Activated naive CD8-positive, alpha-beta T cell treated with anti-CD3 and anti-CD28 coated beads, Interleukin-2, amount 50 U/mL, for 24 hours (primary cell): Measurements from ENCODE around the gene UBR4.

Source experiments
- ATAC-seq: fragments of 150-1000 bp; cut with Tn5 transposase; one replicate; pipeline ENCODE4 v1.10.0; 2021
- DNase-seq: peaks from one replicate; pipeline ENCODE4 v3.0.0; 2021
- H3K27ac Mint-ChIP-seq: one replicate; pipeline ENCODE4 v1.8.0; 2021; ENCODE audit warnings: mild to moderate bottlenecking, mixed read lengths
- H3K27me3 Mint-ChIP-seq: one replicate; pipeline ENCODE4 v1.8.0; 2021; ENCODE audit warnings: mixed read lengths
- H3K36me3 Mint-ChIP-seq: one replicate; pipeline ENCODE4 v1.8.0; 2021; ENCODE audit warnings: low read depth, mixed read lengths
- H3K4me1 Mint-ChIP-seq: one replicate; pipeline ENCODE4 v1.8.0; 2021; ENCODE audit warnings: mixed read lengths
- H3K4me3 Mint-ChIP-seq: one replicate; pipeline ENCODE4 v1.8.0; 2021; ENCODE audit warnings: mild to moderate bottlenecking, moderate library complexity, mixed read lengths
- H3K9me3 Mint-ChIP-seq: one replicate; pipeline ENCODE4 v1.8.0; 2021; ENCODE audit warnings: mixed read lengths

UBR4 gene

DNA sequence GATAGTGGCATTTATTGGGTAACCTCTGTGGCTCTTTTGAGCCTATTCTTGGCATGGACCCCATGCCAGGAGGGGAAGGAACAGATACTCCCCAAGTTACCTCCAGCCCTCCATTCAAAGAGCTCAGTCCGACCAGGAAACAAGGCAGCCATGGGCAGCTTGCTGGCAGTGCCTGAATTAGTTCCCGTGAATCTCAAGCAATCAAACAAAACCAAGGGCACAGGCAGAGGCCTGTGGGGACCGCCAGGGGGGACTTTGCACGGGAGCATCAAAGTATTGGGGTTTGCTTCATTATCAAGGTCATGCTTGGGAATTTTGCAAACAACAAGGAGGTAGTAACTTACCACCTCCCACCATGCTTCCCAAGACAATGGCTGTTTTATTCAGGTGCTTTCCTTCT is 172.4 kb downstream of the UBR4 start:
- H3K36me3 Mint-ChIP-seq, result no peaks in the 10 kb centered on the region
- DNase-seq (no peak), ATAC-seq (no peak)
- H3K27me3 Mint-ChIP-seq, result peaks cover 15% of the 10 kb centered on the region
- H3K9me3 Mint-ChIP-seq, result no peaks in the 10 kb centered on the region
- no peaks in the 10 kb centered on the region for H3K4me1 Mint-ChIP-seq
- no peak overlapping the region for H3K4me3 Mint-ChIP-seq
- no peak overlapping the region for H3K27ac Mint-ChIP-seq

DNA sequence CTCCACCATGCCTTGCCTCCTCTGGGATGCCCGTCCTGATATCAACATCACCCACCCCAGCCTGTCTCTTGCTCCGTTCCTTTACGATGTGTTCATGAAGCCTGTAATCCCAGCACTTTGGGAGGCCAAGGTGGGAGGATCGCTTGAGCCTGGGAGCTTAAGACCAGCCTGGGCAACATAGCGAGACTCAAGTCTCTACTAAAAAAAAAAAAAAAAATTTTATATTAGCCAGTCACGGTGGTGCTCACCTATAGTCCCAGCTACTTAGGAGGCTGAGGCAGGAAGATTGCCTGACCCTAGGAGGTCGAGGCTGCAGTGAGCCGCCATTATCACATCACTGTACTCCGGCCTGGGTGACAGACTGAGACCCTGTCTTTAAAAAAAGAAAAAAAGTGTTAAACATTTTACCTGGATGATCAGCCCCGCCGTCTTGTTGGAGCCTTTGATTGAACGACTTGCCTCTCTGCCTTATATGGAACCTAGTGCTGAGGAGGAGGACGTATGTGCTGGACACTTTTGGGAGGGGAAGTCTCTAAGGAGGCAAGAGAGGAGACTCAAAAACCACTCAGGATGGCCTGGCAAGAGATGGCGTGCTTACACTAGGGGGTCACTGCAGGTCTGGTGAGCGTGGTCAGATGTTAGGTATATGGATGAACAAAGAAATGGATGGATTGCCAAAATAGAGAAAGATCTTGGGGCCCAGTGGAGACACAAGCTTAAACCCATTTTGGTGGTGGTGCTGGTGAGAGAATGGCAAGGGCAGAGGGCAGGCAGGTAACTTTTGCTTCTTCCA is 173.1 kb downstream of the UBR4 start:
- H3K36me3 Mint-ChIP-seq, result no peaks in the 10 kb centered on the region
- H3K27me3 Mint-ChIP-seq, result peaks cover 15% of the 10 kb centered on the region
- DNase-seq, result no peak
- no peak overlapping the region for H3K27ac Mint-ChIP-seq
- no peak for ATAC-seq
- H3K4me1 Mint-ChIP-seq, result no peaks in the 10 kb centered on the region
- H3K9me3 Mint-ChIP-seq, result no peaks in the 10 kb centered on the region
- no peak overlapping the region for H3K4me3 Mint-ChIP-seq

DNA sequence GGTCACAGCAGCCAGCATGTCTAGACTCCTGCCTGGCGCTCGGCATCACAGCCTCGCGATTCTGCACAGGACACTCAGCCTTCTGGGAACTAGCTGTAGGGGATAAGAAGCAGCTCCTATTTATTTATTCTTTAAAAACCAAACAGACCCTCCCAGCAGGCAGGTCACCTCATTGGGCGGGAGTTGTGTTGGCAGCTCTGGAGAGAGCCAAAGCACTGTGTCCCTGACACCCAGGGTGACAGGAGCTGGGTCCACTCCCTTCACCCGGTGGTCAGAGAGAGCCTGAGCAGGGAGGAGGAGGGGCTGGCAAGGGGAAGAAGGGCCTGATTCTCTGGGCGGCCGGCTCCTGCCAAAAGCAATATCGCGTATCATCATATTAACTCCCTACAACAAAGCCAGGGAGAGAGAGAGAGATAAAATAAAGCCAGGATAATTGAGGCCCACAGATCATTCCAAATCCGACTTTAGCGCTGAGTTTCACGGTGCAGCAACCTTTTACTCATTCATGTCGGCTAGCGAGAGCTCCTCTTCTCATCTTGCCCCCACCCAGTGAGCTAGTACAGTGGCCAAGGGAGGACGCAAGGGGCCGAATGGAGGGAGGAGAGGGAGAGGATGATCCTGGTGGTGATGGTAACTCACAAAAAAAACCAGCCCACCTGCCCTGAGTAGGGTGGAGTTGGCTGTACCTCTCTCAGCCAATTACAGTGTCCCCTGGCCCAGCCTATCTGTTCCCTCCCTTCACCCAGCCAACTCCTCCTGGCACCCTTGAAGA is 173.8 kb downstream of the UBR4 start:
- Mint-ChIP-seq H3K27me3 (peaks cover 15% of the 10 kb centered on the region), H3K9me3 (no peaks in the 10 kb centered on the region), H3K36me3 (no peaks in the 10 kb centered on the region), H3K4me1 (no peaks in the 10 kb centered on the region), H3K27ac (no peak overlapping the region), H3K4me3 (no peak overlapping the region)
- ATAC-seq (no peak), DNase-seq (no peak)

DNA sequence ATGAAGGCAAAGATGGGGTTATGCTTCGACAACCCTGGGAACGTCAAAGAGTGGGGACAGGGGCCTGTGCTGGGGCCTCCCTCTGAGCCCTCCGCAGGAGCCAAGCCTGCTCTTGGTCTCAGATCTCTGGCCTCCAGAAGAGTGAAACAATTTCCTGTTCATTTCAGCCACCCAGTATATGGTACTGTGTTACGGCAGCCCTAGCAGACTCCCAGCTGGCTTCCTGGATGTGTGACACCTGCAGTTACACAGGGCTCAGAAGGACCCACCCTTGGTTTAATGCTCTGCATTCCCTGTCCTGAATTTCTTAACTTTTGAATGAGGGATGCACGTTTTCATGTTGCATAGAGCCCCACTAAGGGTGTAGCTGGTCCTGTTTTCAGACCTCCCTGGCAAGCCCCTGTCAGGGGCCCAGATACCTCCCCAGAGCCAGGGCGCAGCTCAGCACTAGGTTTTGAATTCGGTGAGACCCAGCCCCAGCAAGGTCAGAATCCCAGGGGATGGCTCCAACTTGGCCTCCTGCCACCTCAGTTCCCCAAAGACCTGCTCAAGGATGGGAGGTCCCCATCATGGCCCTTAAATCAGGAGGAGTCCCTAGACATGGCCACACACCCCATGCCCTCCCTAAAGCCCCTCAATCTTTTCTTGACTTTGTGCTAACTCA is 174.6 kb downstream of the UBR4 start:
- no peaks in the 10 kb centered on the region for H3K4me1 Mint-ChIP-seq
- peaks cover 9% of the 10 kb centered on the region for H3K27me3 Mint-ChIP-seq
- no peak for DNase-seq
- no peak overlapping the region for H3K27ac Mint-ChIP-seq
- no peak for ATAC-seq
- no peaks in the 10 kb centered on the region for H3K36me3 Mint-ChIP-seq
- no peak overlapping the region for H3K4me3 Mint-ChIP-seq
- no peaks in the 10 kb centered on the region for H3K9me3 Mint-ChIP-seq

DNA sequence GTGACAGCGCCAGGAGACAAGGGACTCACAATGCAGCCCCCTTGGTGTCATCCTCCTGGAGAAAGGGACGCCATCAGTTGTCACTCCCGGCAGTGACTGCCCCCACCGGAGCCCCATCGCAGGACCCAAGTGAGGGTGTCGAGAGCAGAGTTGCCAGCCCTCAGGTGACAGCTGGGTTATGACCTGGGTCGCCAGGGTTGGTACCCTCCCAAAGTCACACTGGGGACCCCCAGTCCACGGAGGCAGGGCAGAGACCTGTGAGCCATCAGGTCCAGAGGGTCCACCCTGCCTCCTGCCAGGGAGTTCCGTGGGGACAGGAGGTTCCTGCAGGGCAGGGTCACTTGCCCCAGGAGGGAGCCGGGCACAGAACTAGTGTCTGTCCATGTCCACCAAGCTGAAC is 175.3 kb downstream of the UBR4 start:
- ATAC-seq, result no peak
- Mint-ChIP-seq H3K4me1 (no peaks in the 10 kb centered on the region), H3K9me3 (no peaks in the 10 kb centered on the region), H3K36me3 (no peaks in the 10 kb centered on the region), H3K27ac (no peak overlapping the region), H3K27me3 (peaks cover 4% of the 10 kb centered on the region), H3K4me3 (no peak overlapping the region)
- DNase-seq, result no peak

DNA sequence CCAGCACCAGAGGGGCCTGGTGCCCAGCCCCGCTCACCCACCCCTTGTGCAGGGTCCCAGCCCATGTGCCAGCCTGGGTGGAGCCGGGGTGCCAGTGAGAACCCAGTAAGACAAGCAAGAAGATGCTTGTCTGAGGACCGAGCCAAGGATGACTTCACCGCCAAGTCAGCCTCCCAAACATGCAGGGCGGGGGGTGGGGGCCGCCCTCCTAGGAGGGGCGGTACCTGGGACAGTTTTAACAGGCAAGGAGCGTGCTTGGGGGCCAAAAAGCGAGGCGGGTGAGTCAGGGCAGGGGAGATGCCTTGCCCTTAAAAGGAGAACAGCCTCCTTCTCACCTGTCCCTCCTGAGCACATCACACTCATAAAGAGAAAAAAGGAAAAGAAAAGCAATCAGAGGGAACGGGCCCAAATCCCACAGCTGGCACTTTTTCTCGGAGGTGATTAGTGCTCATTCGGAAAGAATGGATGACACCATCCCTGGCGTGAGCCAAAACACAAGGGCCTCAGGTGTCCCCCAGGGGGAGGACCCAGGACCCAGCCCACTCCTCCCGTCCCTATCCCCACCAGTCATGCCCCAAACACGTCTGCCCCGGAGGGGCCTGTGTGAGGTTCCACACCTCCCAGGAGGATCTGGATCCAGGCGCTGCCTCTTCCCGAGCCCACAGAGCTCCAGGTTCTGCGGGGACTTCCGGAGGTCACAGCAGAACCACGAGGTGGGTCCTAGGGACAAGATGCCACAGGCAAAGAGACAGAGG is 176.0 kb downstream of the UBR4 start:
- H3K36me3 Mint-ChIP-seq, result no peaks in the 10 kb centered on the region
- no peak overlapping the region for H3K27ac Mint-ChIP-seq
- H3K4me3 Mint-ChIP-seq, result no peak overlapping the region
- no peaks in the 10 kb centered on the region for H3K27me3 Mint-ChIP-seq
- DNase-seq, result no peak
- no peaks in the 10 kb centered on the region for H3K4me1 Mint-ChIP-seq
- H3K9me3 Mint-ChIP-seq, result no peaks in the 10 kb centered on the region
- no peak for ATAC-seq

DNA sequence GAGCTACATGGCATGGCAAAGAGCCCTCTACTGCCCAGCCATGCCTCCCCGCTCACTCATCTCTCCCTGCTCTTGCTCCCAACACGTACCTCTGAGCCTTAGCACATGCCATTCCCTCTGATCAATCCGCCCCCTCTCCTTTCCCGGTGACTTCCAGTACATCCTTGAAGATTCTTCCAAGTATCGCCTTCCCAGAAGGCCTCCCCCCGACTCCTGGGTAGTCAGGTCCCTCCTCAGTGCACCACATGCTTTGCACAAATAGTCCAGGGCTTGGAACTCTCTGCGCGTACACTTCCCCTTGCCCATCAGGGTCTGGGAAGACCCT is 176.6 kb downstream of the UBR4 start:
- Mint-ChIP-seq H3K4me1 (no peaks in the 10 kb centered on the region), H3K9me3 (no peaks in the 10 kb centered on the region), H3K4me3 (no peak overlapping the region), H3K27ac (no peak overlapping the region), H3K36me3 (no peaks in the 10 kb centered on the region), H3K27me3 (peaks cover under 1% of the 10 kb centered on the region)
- DNase-seq (no peak), ATAC-seq (no peak)

DNA sequence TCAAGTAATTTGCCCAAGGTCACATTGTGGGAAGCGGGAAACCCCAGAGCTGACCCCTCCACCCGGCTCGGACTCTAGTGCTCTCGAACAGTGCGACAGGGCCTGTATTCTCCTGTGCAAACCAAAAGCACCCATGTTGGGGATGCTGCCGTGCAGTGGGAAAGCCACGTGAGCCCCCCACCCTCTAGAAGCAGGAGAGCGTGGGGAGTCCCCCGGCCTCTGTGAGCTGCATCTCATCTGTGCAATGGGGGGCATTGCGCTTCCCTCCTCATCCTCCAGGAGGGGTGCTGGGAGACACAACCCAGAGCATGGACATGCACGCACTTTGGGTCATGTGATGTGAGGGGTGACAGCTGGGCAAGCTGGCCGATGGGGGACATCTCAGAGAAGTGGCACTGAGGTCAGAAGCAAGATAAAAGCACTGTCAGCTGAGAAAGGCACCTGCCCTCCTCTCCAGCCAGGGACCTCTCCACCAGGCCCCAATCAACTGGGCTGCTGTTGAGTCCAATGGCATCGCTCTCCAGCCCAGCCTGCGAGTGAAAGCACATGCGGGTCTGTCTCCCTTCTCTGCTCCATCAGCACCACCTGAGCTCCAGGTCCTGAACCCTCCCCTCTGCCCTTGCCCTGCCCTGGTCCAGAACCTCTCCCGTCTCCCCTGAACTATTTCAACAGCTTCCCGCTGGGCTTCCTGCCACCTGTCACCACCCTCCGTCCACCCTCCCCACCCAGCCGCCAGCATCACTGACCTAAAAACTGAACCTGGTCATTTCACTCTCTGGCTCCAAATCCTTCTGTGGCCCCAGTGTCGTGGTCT is 177.2 kb downstream of the UBR4 start:
- Mint-ChIP-seq H3K27me3 (peaks cover 3% of the 10 kb centered on the region), H3K27ac (no peak overlapping the region), H3K4me3 (no peak overlapping the region), H3K36me3 (no peaks in the 10 kb centered on the region), H3K9me3 (no peaks in the 10 kb centered on the region), H3K4me1 (peaks cover 2% of the 10 kb centered on the region)
- DNase-seq (no peak), ATAC-seq (no peak)

DNA sequence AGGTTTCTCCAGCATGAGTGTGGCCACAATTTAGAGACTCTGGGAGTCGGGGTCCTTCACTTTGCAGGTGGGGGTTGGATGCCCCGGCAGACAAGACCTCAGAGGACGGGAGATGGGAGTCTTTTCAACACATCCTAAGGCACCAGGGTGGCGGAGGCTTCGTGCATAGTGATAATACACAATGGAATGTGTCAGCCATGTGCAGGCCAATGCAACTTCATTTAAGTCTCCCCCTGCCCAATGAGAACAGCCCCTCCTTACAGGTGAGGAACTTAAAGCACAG is 177.7 kb downstream of the UBR4 start:
- no peak overlapping the region for H3K4me3 Mint-ChIP-seq

DNA sequence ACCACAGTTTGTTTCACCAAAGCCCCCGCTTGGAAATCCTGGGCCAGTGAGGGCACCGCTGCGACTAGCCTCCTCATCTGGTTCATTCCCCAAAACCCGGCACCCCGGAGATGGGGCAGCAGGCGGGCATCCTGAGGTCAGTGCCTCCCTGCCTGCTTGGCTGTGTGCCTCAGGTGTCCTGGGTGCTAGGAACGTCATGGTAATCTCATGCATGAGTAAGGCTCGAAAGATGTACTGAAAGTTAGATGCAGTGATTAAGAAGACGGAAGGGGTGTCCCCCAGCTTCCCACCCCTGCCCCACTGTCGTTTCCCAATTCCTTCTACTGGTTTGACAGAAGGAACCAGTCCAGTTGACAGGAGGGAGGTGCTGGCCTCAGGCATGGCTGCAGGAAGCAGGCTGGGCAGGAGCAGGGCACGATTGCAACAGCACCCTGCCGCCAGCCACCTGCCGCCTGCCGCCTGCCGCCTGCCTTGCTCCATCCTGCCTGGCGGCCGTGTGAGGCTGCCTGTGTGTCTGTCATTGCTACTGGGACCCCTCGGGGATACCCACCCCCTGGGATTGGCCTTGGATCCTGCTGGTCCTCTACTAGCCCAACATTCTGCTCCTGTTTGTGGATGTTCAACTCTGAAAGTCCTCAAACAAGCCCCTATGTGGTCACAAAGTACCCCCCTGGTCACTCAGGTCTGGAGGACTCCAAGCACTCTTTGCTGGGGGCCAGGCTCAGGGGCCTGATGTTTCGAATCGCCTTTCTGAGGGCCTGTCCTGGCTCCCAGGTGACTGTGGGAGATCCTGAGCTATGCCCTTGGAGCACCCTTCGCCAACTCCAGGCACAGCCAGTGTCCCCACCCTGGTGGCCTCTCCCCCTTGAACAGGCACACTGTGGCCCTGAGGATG is 180.6 kb downstream of the UBR4 start:
- ATAC-seq (no peak), DNase-seq (no peak)
- Mint-ChIP-seq H3K4me3 (no peak overlapping the region), H3K27ac (no peak overlapping the region), H3K4me1 (peaks cover 2% of the 10 kb centered on the region), H3K9me3 (no peaks in the 10 kb centered on the region), H3K27me3 (peaks cover 11% of the 10 kb centered on the region), H3K36me3 (peaks cover 2% of the 10 kb centered on the region)

More for the DNA sequence above, 177.7 kb downstream of the UBR4 start:
- Mint-ChIP-seq H3K36me3 (no peaks in the 10 kb centered on the region), H3K27me3 (peaks cover 3% of the 10 kb centered on the region), H3K4me1 (peaks cover 2% of the 10 kb centered on the region), H3K27ac (no peak overlapping the region), H3K9me3 (no peaks in the 10 kb centered on the region)
- no peak for DNase-seq
- ATAC-seq, result no peak

DNA sequence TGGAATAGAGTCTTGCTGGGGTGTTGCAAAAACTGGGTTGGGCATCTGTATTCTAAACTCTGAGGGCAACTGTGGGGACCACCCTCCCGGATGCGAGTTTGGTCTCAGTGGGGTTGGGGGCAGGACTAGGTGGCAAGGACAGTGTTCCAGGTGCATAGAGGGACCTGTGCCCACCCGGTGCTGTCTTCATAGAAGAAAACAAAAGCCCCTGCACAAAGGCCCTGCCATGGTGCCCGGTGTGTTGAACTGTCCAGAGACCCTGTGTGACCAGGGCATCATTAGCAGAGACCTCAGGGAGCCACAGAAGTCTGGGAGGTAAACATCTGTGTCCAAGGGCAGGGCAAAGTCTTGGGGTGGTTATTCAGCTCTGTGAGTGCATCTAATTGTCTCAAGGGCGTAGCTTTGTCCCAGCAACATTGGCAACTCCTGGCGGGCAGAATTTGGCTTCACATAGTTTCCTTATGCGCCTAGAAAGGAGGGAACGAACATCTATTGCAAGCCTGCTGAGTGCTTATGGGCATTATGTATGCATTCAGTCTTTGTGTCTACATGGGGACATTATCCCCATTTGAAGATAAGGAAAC is 181.4 kb downstream of the UBR4 start:
- peaks cover 6% of the 10 kb centered on the region for H3K9me3 Mint-ChIP-seq
- H3K4me1 Mint-ChIP-seq, result peaks cover 2% of the 10 kb centered on the region
- DNase-seq, result no peak
- no peak overlapping the region for H3K4me3 Mint-ChIP-seq
- no peak overlapping the region for H3K27ac Mint-ChIP-seq
- peaks cover 2% of the 10 kb centered on the region for H3K36me3 Mint-ChIP-seq
- no peak for ATAC-seq
- peaks cover 15% of the 10 kb centered on the region for H3K27me3 Mint-ChIP-seq

DNA sequence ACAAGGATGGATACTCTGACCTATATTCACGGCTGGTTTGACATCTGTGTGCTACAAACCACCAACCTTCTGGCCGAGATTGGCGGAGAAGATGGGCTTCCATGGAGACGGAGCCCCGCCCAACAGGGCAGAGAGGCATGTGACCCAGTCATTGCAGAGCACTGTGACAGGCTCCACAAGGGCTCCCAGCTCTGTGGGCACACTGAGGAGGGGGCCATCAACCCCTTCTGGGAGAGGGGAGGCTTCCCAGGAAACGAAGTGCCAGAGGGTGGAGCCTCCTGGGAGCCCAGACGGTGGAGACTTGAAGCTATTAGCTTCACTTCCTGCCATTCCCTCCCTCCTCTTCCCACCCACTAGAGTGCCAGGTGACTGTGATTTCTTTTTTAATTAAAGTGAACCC is 182.0 kb downstream of the UBR4 start:
- Mint-ChIP-seq H3K27ac (no peak overlapping the region), H3K27me3 (peaks cover 18% of the 10 kb centered on the region), H3K36me3 (peaks cover 2% of the 10 kb centered on the region), H3K4me3 (no peak overlapping the region), H3K4me1 (peaks cover 2% of the 10 kb centered on the region), H3K9me3 (peaks cover 9% of the 10 kb centered on the region)
- ATAC-seq, result no peak
- no peak for DNase-seq
